ENCODE data around the gene CDC73. TPM values are rescaled to one million over a fixed set of nuclear protein-coding genes. Genes with fewer than 3 reads are reported as not detected.

Gene CDC73
- total RNA-seq, 1 experiment from 2014 or later: 62.5 TPM

DNA sequence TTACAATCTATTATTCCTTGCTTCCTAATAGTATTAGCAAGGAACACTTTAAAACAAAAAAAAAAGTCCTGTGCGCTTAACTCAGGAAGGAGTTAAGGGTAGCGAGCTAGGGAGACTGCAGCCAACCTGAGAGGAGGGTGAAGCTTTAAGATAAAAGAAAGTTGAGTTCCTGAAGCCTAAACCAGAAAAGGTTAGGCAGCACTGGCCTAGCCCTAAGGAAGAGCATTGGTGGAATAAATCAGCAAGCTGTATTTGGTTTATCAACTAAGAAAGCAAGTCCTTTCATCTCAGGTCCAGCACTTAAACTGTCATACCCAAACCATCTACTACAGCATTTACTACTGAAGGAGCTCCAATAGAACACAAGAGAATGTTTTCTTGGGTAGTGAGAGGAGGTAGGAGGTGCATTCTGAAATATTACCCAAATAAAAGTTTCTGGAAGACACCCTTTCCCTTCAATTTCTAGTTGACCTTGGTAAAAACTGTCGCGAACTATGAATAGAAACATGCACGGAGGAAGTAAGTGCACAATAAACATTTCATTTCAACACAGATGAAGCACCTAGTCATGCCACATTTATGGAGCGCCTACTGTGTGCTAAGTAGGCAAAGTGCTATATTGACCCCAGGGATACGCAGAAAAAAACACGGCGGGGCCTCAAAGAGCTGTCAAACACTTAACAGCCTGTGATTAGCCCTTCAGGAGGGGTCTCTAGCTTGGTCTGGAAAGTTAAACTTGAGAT lies 17.9 kb upstream of the CDC73 start:
- Mint-ChIP-seq H3K4me3 (peak overlapping the region; percentile 81 to 92), H3K9me3 (no peaks in the 10 kb centered on the region), H3K27me3 (ENCODE audit: low read depth) (peaks cover 13% of the 10 kb centered on the region), H3K36me3 (ENCODE audit: insufficient read depth in 1 of 3, low read depth in 3 of 3) (peaks cover 0 to 13% (median 0%) of the 10 kb centered on the region in 3 experiments; a peak in 2 of 7 replicates), H3K4me1 (peaks cover 12 to 13% of the 10 kb centered on the region in 2 experiments), H3K27ac (no peak overlapping the region)
- Histone ChIP-seq H3T11ph (ENCODE audit: low read length) (no peak overlapping the region), H4K5ac (ENCODE audit: insufficient read length, low read depth, low read length) (no peak overlapping the region), H3K23me2 (ENCODE audit: insufficient read length, low read depth, low read length, poor library complexity, severe bottlenecking) (peaks cover 10% of the 10 kb centered on the region), H2AK5ac (ENCODE audit: insufficient read length, low read length) (no peak overlapping the region), H2BK120ac (ENCODE audit: low read depth, low read length, poor library complexity, severe bottlenecking) (no peak overlapping the region), H3K79me2 (ENCODE audit: insufficient read depth, low read length) (no peaks in the 10 kb centered on the region), H3K4me1 (ENCODE audit: insufficient read depth, low read length) (no peaks in the 10 kb centered on the region), H2AFZ (ENCODE audit: low read length) (no peak overlapping the region), H3K79me1 (ENCODE audit: insufficient read depth, low read depth, low read length, poor library complexity, severe bottlenecking) (no peaks in the 10 kb centered on the region), H3K18ac (ENCODE audit: insufficient read length, low read depth, low read length) (no peak overlapping the region), H3K4ac (ENCODE audit: low read depth, low read length) (no peak overlapping the region), H3K27me3 (ENCODE audit: insufficient read depth, low read length) (no peaks in the 10 kb centered on the region; the same call in 1 of the 2 replicates), H4K8ac (replicated peaks; ENCODE audit: insufficient read length, low read depth, low read length) (no peak overlapping the region), H3K56ac (ENCODE audit: insufficient read length, low read depth, low read length) (no peak overlapping the region), H2BK15ac (ENCODE audit: low read depth, low read length) (no peak overlapping the region), H3K27ac (ENCODE audit: insufficient read length, low read depth, low read length) (no peak overlapping the region), H2BK12ac (ENCODE audit: insufficient read length, low read depth, low read length) (no peak overlapping the region), H3K9ac (ENCODE audit: extremely low read depth, insufficient read length, low read length) (no peak overlapping the region), H2BK5ac (ENCODE audit: insufficient read length, low read length) (no peak overlapping the region), H2BK20ac (ENCODE audit: low read depth, low read length, poor library complexity, severe bottlenecking) (no peak overlapping the region), H4K91ac (ENCODE audit: insufficient read length, low read depth, low read length) (no peak overlapping the region), H3K23ac (ENCODE audit: insufficient read length, low read depth, low read length) (no peak overlapping the region), H3K9me3 (ENCODE audit: control insufficient read depth, low read depth, low read length) (no peaks in the 10 kb centered on the region), H3K4me2 (ENCODE audit: insufficient read depth, insufficient read length, low read length) (peak overlapping the region; percentile 69), H3K14ac (ENCODE audit: insufficient read depth, low read length) (no peak overlapping the region), H4K20me1 (ENCODE audit: control insufficient read depth, insufficient read depth, insufficient read length) (no peaks in the 10 kb centered on the region)
- TF ChIP-seq, protein P1, sequence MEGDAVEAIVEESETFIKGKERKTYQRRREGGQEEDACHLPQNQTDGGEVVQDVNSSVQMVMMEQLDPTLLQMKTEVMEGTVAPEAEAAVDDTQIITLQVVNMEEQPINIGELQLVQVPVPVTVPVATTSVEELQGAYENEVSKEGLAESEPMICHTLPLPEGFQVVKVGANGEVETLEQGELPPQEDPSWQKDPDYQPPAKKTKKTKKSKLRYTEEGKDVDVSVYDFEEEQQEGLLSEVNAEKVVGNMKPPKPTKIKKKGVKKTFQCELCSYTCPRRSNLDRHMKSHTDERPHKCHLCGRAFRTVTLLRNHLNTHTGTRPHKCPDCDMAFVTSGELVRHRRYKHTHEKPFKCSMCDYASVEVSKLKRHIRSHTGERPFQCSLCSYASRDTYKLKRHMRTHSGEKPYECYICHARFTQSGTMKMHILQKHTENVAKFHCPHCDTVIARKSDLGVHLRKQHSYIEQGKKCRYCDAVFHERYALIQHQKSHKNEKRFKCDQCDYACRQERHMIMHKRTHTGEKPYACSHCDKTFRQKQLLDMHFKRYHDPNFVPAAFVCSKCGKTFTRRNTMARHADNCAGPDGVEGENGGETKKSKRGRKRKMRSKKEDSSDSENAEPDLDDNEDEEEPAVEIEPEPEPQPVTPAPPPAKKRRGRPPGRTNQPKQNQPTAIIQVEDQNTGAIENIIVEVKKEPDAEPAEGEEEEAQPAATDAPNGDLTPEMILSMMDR (conservative IDR thresholded peaks at IDR 0.05): no peak
- WGBS (ENCODE audit: extremely low coverage, insufficient read length, low lambda C conversion rate): no CpG with 5 or more reads among the region's 9 CpGs
- no peak for DNase-seq

All from H9 (cell line).